HG02571 (cell line): ENCODE results near the gene TTLL5.

Source experiments
- ATAC-seq: cut with Tn5 transposase; IDR thresholded peaks from one replicate; pipeline ENCODE4 v1.9.1; 2021; ENCODE audit warnings: mild to moderate bottlenecking, moderate library complexity; ENCODE audit not compliant: unreplicated experiment

The TTLL5 gene

GRCh38 chr14:75697386-75697785 is 36.3 kb downstream of the TTLL5 start:
- no peak for ATAC-seq

- no peak for ATAC-seq
Observed at GRCh38 chr14:75697918-75698317, 36.9 kb downstream of the TTLL5 start.

- no peak for ATAC-seq
Observed at GRCh38 chr14:75699331-75699730, 38.3 kb downstream of the TTLL5 start.

GRCh38 chr14:75700295-75700694 is 39.2 kb downstream of the TTLL5 start:
- ATAC-seq = no peak

GRCh38 chr14:75702122-75702521 is 41.1 kb downstream of the TTLL5 start:
- no peak for ATAC-seq

- no peak for ATAC-seq
Observed at GRCh38 chr14:75702616-75703261, 41.7 kb downstream of the TTLL5 start.

GRCh38 chr14:75703467-75703866 is 42.4 kb downstream of the TTLL5 start:
- ATAC-seq = no peak

- no peak for ATAC-seq
Observed at GRCh38 chr14:75705014-75705413, 44.0 kb downstream of the TTLL5 start.

GRCh38 chr14:75709207-75709812 is 48.3 kb downstream of the TTLL5 start:
- ATAC-seq = no peak

GRCh38 chr14:75711105-75711795 is 50.2 kb downstream of the TTLL5 start:
- ATAC-seq = no peak

- ATAC-seq = no peak
Observed at GRCh38 chr14:75711796-75712211, 50.8 kb downstream of the TTLL5 start.

- no peak for ATAC-seq
Observed at GRCh38 chr14:75714991-75715390, 53.9 kb downstream of the TTLL5 start.

- ATAC-seq = no peak
Observed at GRCh38 chr14:75715926-75716780, 55.1 kb downstream of the TTLL5 start.

GRCh38 chr14:75717729-75718128 is 56.7 kb downstream of the TTLL5 start:
- ATAC-seq = no peak

GRCh38 chr14:75718199-75718598 is 57.2 kb downstream of the TTLL5 start:
- ATAC-seq = no peak

GRCh38 chr14:75720116-75720515 is 59.1 kb downstream of the TTLL5 start:
- no peak for ATAC-seq

- no peak for ATAC-seq
Observed at GRCh38 chr14:75720842-75721498, 59.9 kb downstream of the TTLL5 start.

- ATAC-seq = no peak
Observed at GRCh38 chr14:75723716-75724115, 62.7 kb downstream of the TTLL5 start.

- no peak for ATAC-seq
Observed at GRCh38 chr14:75724414-75725204, 63.6 kb downstream of the TTLL5 start.

- ATAC-seq = no peak
Observed at GRCh38 chr14:75725481-75725880, 64.4 kb downstream of the TTLL5 start.
